WTC11 (cell line): ENCODE results near the gene ADORA2B.

Experiments
- CBFB ChIP-seq: sonication (generic); formaldehyde crosslinking; IDR thresholded peaks from 2 replicates; pipeline ENCODE4 v1.8.1; 2022; ENCODE audit warnings: mild to moderate bottlenecking, low read depth, missing genetic modification reagents
- CREM ChIP-seq: sonication (generic); formaldehyde crosslinking; IDR thresholded peaks from 2 replicates; pipeline ENCODE4 v1.8.1; 2022; ENCODE audit warnings: mild to moderate bottlenecking, missing genetic modification reagents, moderate library complexity
- CTCF ChIP-seq: fragments of 200-600 bp; IDR thresholded peaks from 2 replicates; pipeline ENCODE4 v1.8.0; 2022; ENCODE audit warnings: antibody characterized with exemption
- E2F1 ChIP-seq: sonication (generic); formaldehyde crosslinking; IDR thresholded peaks from 2 replicates; pipeline ENCODE4 v1.8.0; 2022; ENCODE audit warnings: mild to moderate bottlenecking, missing genetic modification reagents
- E2F5 ChIP-seq: sonication (generic); formaldehyde crosslinking; IDR thresholded peaks from 2 replicates; pipeline ENCODE4 v1.8.1; 2022; ENCODE audit warnings: mild to moderate bottlenecking, moderate library complexity, missing genetic modification reagents
- ELF4 ChIP-seq: sonication (generic); formaldehyde crosslinking; IDR thresholded peaks from 2 replicates; pipeline ENCODE4 v1.8.1; 2022; ENCODE audit warnings: low read depth, mild to moderate bottlenecking, moderate library complexity, missing genetic modification reagents
- FOXP1 ChIP-seq: sonication (generic); formaldehyde crosslinking; IDR thresholded peaks from 2 replicates; pipeline ENCODE4 v1.8.0; 2022; ENCODE audit warnings: missing genetic modification reagents, mild to moderate bottlenecking, moderate library complexity, borderline replicate concordance
- JUN ChIP-seq: sonication (generic); formaldehyde crosslinking; IDR thresholded peaks from 2 replicates; pipeline ENCODE4 v1.8.0; 2023; ENCODE audit warnings: mild to moderate bottlenecking, missing genetic modification reagents
- MAX ChIP-seq: sonication (generic); formaldehyde crosslinking; IDR thresholded peaks from 2 replicates; pipeline ENCODE4 v1.8.0; 2022; ENCODE audit warnings: mild to moderate bottlenecking, missing genetic modification reagents
- RELA ChIP-seq: sonication (generic); formaldehyde crosslinking; IDR thresholded peaks from 2 replicates; pipeline ENCODE4 v1.8.1; 2022; ENCODE audit warnings: missing genetic modification reagents, mild to moderate bottlenecking, borderline replicate concordance
- ZNF232 ChIP-seq: sonication (generic); formaldehyde crosslinking; IDR thresholded peaks from 2 replicates; pipeline ENCODE4 v1.8.0; 2022; ENCODE audit warnings: mild to moderate bottlenecking, missing genetic modification reagents

GRCh38 chr17:15907290-15907689 lies 37.6 kb upstream of the ADORA2B start:
- TF ChIP-seq MAX (CRISPR knock-in tag) = no peak
- no peak for TF ChIP-seq E2F1 (CRISPR knock-in tag)
- TF ChIP-seq CTCF = no peak
- TF ChIP-seq RELA (CRISPR knock-in tag) = no peak
- TF ChIP-seq ELF4 (CRISPR knock-in tag) = no peak
- TF ChIP-seq ZNF232 (CRISPR knock-in tag) = no peak
- no peak for TF ChIP-seq CREM (CRISPR knock-in tag)
- TF ChIP-seq CBFB (CRISPR knock-in tag) = no peak
- TF ChIP-seq FOXP1 (CRISPR knock-in tag) = no peak
- no peak for TF ChIP-seq E2F5 (CRISPR knock-in tag)
- TF ChIP-seq JUN (CRISPR knock-in tag) = no peak
